ENCODE measurements around the gene NPR3.

GRCh38 chr5:32680183-32680582, 30.9 kb upstream of the NPR3 start:
- TF ChIP-seq EZH2 (IDR thresholded peaks at IDR 0.05; ENCODE audit: insufficient read depth, poor library complexity, severe bottlenecking): no peak
- TF ChIP-seq EZH2phosphoT487 (IDR thresholded peaks at IDR 0.05; ENCODE audit: insufficient read depth, low read depth): no peak

All from GM23248 (cell line).